K562 (cell line): ENCODE results near the gene ADORA1. TPM values are rescaled to one million over a fixed set of nuclear protein-coding genes. Genes with fewer than 3 reads are reported as not detected.

Experiments used
- ATAC-seq: fragments of 200-7000 bp; cut with Tn5 transposase; 3 replicates; pipeline ENCODE4 v1.9.1; 2020; ENCODE audit warnings: moderate library complexity
- BruUV-seq: library from RNA; stranded (reverse); fragments of 400-500 nt; replicated peaks from 2 replicates; lab custom pipeline; 2021; lab: Mats Ljungman, UMichigan
- CTCF ChIA-PET: fragments of 300-600 bp; formaldehyde crosslinking; extraction: SDS; loops from one replicate; lab custom pipeline; 2021; ENCODE audit warnings: low intra/inter-chr PET ratio; lab: Yijun Ruan, JAX
- POLR2A ChIA-PET: fragments of 300-600, 350-650 bp; sonication (Branson Sonifier 250); formaldehyde crosslinking; extraction: SDS; loops from one replicate; lab custom pipeline; 2021; ENCODE audit warnings: antibody characterized with exemption, inconsistent platforms; lab: Yijun Ruan, JAX
- DNase-seq, 4 experiments: peaks; one replicate each; pipeline versions ENCODE4 v3.0.0 to v3.0.0-alpha.2; 2011 to 2018; ENCODE audit warnings: low spot score in 3 of 4, mixed read lengths in 3 of 4; ENCODE audit errors: extremely low read depth in 1 of 4
- FAIRE-seq: peaks from 2 replicates; lab custom pipeline; 2011; peaks lifted over from hg19 to GRCh38; lab: Jason Lieb, UNC
- H2AFZ ChIP-seq: 2 replicates; pipeline ENCODE4 v1.6.0; 2011; ENCODE audit warnings: low read depth, low read length, control low read depth, inconsistent platforms
- H3K27ac ChIP-seq: fragments of 200-600 bp; 3 replicates; pipeline ENCODE4 v1.8.0; 2011; ENCODE audit warnings: low read depth, mild to moderate bottlenecking, control low read depth, inconsistent platforms, low read length, moderate library complexity, mixed read lengths; ENCODE audit errors: extremely low read depth
- H3K27me3 ChIP-seq, 2 experiments: fragments of 300-600 bp in 1 of 2; 2 replicates in 1 of 2; 3 replicates in 1 of 2; pipeline versions ENCODE4 v1.6.0 to v1.8.0; 2011; ENCODE audit warnings: inconsistent platforms in 2 of 2, low read length in 2 of 2, mild to moderate bottlenecking in 1 of 2, mixed read lengths in 1 of 2, moderate library complexity in 1 of 2; ENCODE audit not compliant: control insufficient read depth in 2 of 2, insufficient read depth in 2 of 2
- H3K36me3 ChIP-seq: fragments of 300-600 bp; 3 replicates; pipeline ENCODE4 v1.8.0; 2011; ENCODE audit warnings: mild to moderate bottlenecking, low read length, inconsistent platforms; ENCODE audit not compliant: control insufficient read depth, insufficient read depth
- H3K4me1 ChIP-seq, 2 experiments: fragments of 200-600 bp in 1 of 2; replicated peaks in 1 of 2; 2 replicates in 1 of 2; 3 replicates in 1 of 2; pipeline versions ENCODE4 v1.5.1 to v1.8.0; 2011; ENCODE audit warnings: inconsistent platforms in 2 of 2, low read length in 2 of 2, mild to moderate bottlenecking in 1 of 2, mixed read lengths in 1 of 2, moderate library complexity in 1 of 2; ENCODE audit not compliant: control insufficient read depth in 2 of 2, insufficient read depth in 2 of 2
- H3K4me2 ChIP-seq: 2 replicates; pipeline ENCODE4 v1.6.1; 2011; ENCODE audit warnings: low read length, control low read depth, inconsistent platforms, mixed read lengths; ENCODE audit not compliant: insufficient read depth
- H3K4me3 ChIP-seq: fragments of 200-600 bp; sonication (generic), shearing (Covaris generic); 2 replicates; pipeline ENCODE4 v1.5.1; 2016; ENCODE audit warnings: control low read depth, inconsistent platforms
- H3K79me2 ChIP-seq: fragments of 200-600 bp; 3 replicates; pipeline ENCODE4 v1.8.0; 2011; ENCODE audit warnings: low read length, inconsistent platforms; ENCODE audit not compliant: control insufficient read depth, insufficient read depth
- H3K9ac ChIP-seq, 2 experiments: 2 replicates each; pipeline versions ENCODE4 v1.6.0 to v1.6.1; 2011; ENCODE audit warnings: low read depth in 2 of 2, low read length in 2 of 2, control low read depth in 1 of 2, inconsistent platforms in 1 of 2, mild to moderate bottlenecking in 1 of 2, mixed read lengths in 1 of 2; ENCODE audit not compliant: insufficient read depth in 1 of 2
- H3K9me1 ChIP-seq: one replicate; pipeline ENCODE4 v1.6.0; 2011; ENCODE audit warnings: inconsistent platforms, mild to moderate bottlenecking, low read length, moderate library complexity; ENCODE audit not compliant: control insufficient read depth, insufficient read depth
- H3K9me3 ChIP-seq: replicated peaks from 2 replicates; pipeline ENCODE4 v1.5.1; 2011; ENCODE audit warnings: low read depth, low read length, inconsistent platforms; ENCODE audit not compliant: control insufficient read depth, insufficient read depth
- H4K20me1 ChIP-seq: replicated peaks from 2 replicates; pipeline ENCODE4 v1.6.1; 2011; ENCODE audit warnings: low read length, inconsistent platforms, mixed read lengths; ENCODE audit not compliant: control insufficient read depth, insufficient read depth
- BHLHE40 ChIP-seq: IDR thresholded peaks from 2 replicates; pipeline ENCODE4 v1.6.1; 2011; ENCODE audit warnings: low read length, improper control_type of control experiment
- CEBPB ChIP-seq: fragments of 450-650 bp; IDR thresholded peaks from 2 replicates; pipeline ENCODE4 v1.6.1; 2016; ENCODE audit warnings: missing genetic modification characterization, missing compliant biosample characterization
- ETV1 ChIP-seq: fragments of 450-650 bp; conservative IDR thresholded peaks from 2 replicates; pipeline ENCODE4 v1.6.1; 2016; ENCODE audit warnings: missing genetic modification characterization, control low read depth, low read depth, missing compliant biosample characterization
- MAZ ChIP-seq, 2 experiments: fragments of 450-650 bp in 1 of 2; sonication (generic) in 1 of 2; formaldehyde crosslinking; IDR thresholded peaks in 1 of 2; conservative IDR thresholded peaks in 1 of 2; 2 replicates each; pipeline versions ENCODE4 v1.4.0 to v1.5.0; 2020; ENCODE audit warnings: mild to moderate bottlenecking in 1 of 2, missing genetic modification reagents in 1 of 2
- RAD21 ChIP-seq, 2 experiments: fragments of 250-450 bp in 1 of 2; fragments of 450-650 bp in 1 of 2; sonication (Bioruptor Pico) in 1 of 2; formaldehyde crosslinking in 1 of 2; IDR thresholded peaks in 1 of 2; conservative IDR thresholded peaks in 1 of 2; 2 replicates each; pipeline versions ENCODE4 v1.4.0 to v1.8.0; 2020 to 2022; ENCODE audit warnings: mild to moderate bottlenecking in 2 of 2, moderate library complexity in 1 of 2
- SMC3 ChIP-seq: conservative IDR thresholded peaks from 2 replicates; pipeline ENCODE4 v1.6.1; 2011; ENCODE audit warnings: low read depth, low read length, improper control_type of control experiment; ENCODE audit not compliant: insufficient read depth
- WGBS: fragments of 100-300 bp; shearing (Covaris generic); methylation state at CpG from one replicate; pipeline ENCODE4 v1.1.6; 2016; ENCODE audit warnings: low coverage, mixed read lengths; ENCODE audit not compliant: insufficient coverage; ENCODE audit errors: missing lambda C conversion rate; 5-methylcytosine and 5-hydroxymethylcytosine counted together
- in situ Hi-C: fragments of 300-500 bp; cut with MboI; formaldehyde crosslinking; loops from 4 replicates; pipeline ENCODE4 v1.15.0; 2018; ENCODE audit warnings: inconsistent platforms, mixed read lengths
- intact Hi-C: fragments of 100-400 bp; cut with micrococcal nuclease; formaldehyde crosslinking; loops from 2 replicates; pipeline ENCODE4 v1.14.2; 2022
- polyA plus RNA-seq, 8 experiments: library from polyadenylated mRNA; depleted of rRNA in 4 of 8; stranded (reverse) in 5 of 8; unstranded in 3 of 8; fragments of >200 nt; fragmentation: Nextera tagmentation in 2 of 8; fragmentation: Illumina TruSeq in 1 of 8; extraction: Ambion mirVana in 2 of 8; extraction: Trizol in 1 of 8; gene quantifications; 2 replicates each; pipeline versions ENCODE4 v1.2.1 to v1.2.3, GENCODE V29; 2011 to 2014; ENCODE audit warnings: inconsistent platforms in 1 of 8, missing spikeins in 1 of 8
- total RNA-seq, 7 experiments: library from RNA; depleted of rRNA in 6 of 7; stranded (reverse); fragments of >200 nt in 6 of 7; fragmentation: Illumina TruSeq in 2 of 7; extraction: Trizol in 2 of 7; gene quantifications; 2 replicates each; pipeline versions ENCODE4 v1.2.1 to v1.2.3, GENCODE V29; 2011 to 2021; ENCODE audit warnings: low replicate concordance in 1 of 7
- TF ChIP-seq, protein P1 (sequence below), 3 experiments: IDR thresholded peaks in 2 of 3; conservative IDR thresholded peaks in 1 of 3; 2 replicates each; pipeline ENCODE4 v1.5.1; 2011 to 2012; ENCODE audit warnings: low read length in 3 of 3, mild to moderate bottlenecking in 3 of 3, control low read depth in 2 of 3, improper control_type of control experiment in 1 of 3, inconsistent platforms in 1 of 3, low read depth in 1 of 3, mixed read lengths in 1 of 3, moderate library complexity in 1 of 3; ENCODE audit not compliant: insufficient read depth in 2 of 3

The ADORA1 gene
- total and polyA plus RNA-seq, 9 of the 15 experiments (the other 6 are each of a cell fraction or from before 2014, with no cell fraction given) = not detected

DNA sequence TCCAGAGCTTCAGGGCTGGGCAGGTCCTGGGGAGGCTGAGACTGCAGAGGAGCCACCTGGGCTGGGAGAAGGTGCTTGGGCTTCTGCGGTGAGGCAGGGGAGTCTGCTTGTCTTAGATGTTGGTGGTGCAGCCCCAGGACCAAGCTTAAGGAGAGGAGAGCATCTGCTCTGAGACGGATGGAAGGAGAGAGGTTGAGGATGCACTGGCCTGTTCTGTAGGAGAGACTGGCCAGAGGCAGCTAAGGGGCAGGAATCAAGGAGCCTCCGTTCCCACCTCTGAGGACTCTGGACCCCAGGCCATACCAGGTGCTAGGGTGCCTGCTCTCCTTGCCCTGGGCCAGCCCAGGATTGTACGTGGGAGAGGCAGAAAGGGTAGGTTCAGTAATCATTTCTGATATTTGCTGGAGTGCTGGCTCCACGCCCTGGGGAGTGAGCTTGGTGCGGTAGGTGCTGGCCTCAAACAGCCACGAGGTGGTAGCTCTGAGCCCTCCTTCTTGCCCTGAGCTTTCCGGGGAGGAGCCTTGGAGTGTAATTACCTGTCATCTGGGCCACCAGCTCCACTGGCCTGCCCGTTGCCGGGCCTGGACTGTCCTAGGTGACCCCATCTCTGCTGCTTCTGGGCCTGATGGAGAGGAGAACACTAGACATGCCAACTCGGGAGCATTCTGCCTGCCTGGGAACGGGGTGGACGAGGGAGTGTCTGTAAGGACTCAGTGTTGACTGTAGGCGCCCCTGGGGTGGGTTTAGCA, 38.8 kb downstream of the ADORA1 start:
- H3K9me1 ChIP-seq = no peaks in the 10 kb centered on the region
- DNase-seq (peak; percentile 59 to 68 (median 65)), ATAC-seq (peak; percentile 94), FAIRE-seq (peak; percentile 90)
- ChIA-PET POLR2A (interaction anchor here (0.7 to 1.5 kb wide), 2 partner anchors 114 to 1065 kb away, joined by 3 read pairs; no protein-coding TSS in a partner anchor), CTCF (interaction anchor here (0.7 to 1.4 kb wide), 2 partner anchors 50 to 103 kb away, joined by 3 to 10 read pairs; no protein-coding TSS in a partner anchor)
- in situ Hi-C loops (no loop called here), intact Hi-C loops (no loop called here)
- H2AFZ ChIP-seq = no peak overlapping the region
- no peak overlapping the region for H3K4me3 ChIP-seq
- TF ChIP-seq SMC3 = 0 out of 2 replicates have a peak, but pooled peaks have one; percentile 19
- TF ChIP-seq CEBPB (tag) = no peak
- 0 out of 2 replicates have a peak, but pooled peaks have one; percentile 30 for TF ChIP-seq ETV1 (tag)
- no peak for TF ChIP-seq BHLHE40
- TF ChIP-seq, protein P1, sequence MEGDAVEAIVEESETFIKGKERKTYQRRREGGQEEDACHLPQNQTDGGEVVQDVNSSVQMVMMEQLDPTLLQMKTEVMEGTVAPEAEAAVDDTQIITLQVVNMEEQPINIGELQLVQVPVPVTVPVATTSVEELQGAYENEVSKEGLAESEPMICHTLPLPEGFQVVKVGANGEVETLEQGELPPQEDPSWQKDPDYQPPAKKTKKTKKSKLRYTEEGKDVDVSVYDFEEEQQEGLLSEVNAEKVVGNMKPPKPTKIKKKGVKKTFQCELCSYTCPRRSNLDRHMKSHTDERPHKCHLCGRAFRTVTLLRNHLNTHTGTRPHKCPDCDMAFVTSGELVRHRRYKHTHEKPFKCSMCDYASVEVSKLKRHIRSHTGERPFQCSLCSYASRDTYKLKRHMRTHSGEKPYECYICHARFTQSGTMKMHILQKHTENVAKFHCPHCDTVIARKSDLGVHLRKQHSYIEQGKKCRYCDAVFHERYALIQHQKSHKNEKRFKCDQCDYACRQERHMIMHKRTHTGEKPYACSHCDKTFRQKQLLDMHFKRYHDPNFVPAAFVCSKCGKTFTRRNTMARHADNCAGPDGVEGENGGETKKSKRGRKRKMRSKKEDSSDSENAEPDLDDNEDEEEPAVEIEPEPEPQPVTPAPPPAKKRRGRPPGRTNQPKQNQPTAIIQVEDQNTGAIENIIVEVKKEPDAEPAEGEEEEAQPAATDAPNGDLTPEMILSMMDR (IDR thresholded peaks at IDR 0.05 in 2 of 3, conservative IDR thresholded peaks at IDR 0.05 in 1 of 3; ENCODE audit: insufficient read depth in 2 of 3, low read depth in 1 of 3, low read length in 3 of 3) = peak; percentile 54 to 64 (median 63)
- peak in 1 of 2 experiments; percentile 55; a peak in 3 of 4 replicates for TF ChIP-seq RAD21 (CRISPR knock-in tag; conservative IDR thresholded peaks at IDR 0.05 in 1 of 2, IDR thresholded peaks at IDR 0.05 in 1 of 2)
- 0 out of 4 replicates have a peak, but pooled peaks of 1 of the 2 experiments have one; percentile 17 for TF ChIP-seq MAZ (CRISPR knock-in tag; conservative IDR thresholded peaks at IDR 0.05 in 1 of 2, IDR thresholded peaks at IDR 0.05 in 1 of 2)
- H3K79me2 ChIP-seq = no peaks in the 10 kb centered on the region
- no peak overlapping the region for H3K4me2 ChIP-seq
- WGBS = 2% methylated on average over 14 of the region's 14 CpGs
- no peak overlapping the region for H3K27ac ChIP-seq
- BruUV-seq = no TSS peak
- H3K4me1 ChIP-seq = peaks cover 0 to 9% of the 10 kb centered on the region in 2 experiments; a peak in 1 of 5 replicates
- 0 out of 4 replicates have a peak overlapping the region, but pooled peaks of 1 of the 2 experiments have one; percentile 10 for H3K9ac ChIP-seq
- H3K36me3 ChIP-seq = no peaks in the 10 kb centered on the region
- peaks cover 19% of the 10 kb centered on the region for H4K20me1 ChIP-seq
- H3K27me3 ChIP-seq = peaks cover 29 to 91% of the 10 kb centered on the region in 2 experiments; a peak in 4 of 5 replicates
- H3K9me3 ChIP-seq = no peaks in the 10 kb centered on the region
